Stimulated activated CD4-positive, alpha-beta T cell treated with anti-CD3 and anti-CD28 coated beads, Interleukin-4, amount 100 ng/mL, for 48 hours (primary cell): ENCODE results near the gene PDCD6IP.
"Not testable (repeated sequence)": the region's sequence is repeated elsewhere in the genome, so short reads cannot be mapped to it uniquely, and the experiment has no call there.

Experiments used
- DNase-seq, 2 donors: peaks; one replicate each; pipeline ENCODE4 v3.0.0-alpha.2; 2020; ENCODE audit warnings: low read depth in 2 of 2

PDCD6IP gene

DNA sequence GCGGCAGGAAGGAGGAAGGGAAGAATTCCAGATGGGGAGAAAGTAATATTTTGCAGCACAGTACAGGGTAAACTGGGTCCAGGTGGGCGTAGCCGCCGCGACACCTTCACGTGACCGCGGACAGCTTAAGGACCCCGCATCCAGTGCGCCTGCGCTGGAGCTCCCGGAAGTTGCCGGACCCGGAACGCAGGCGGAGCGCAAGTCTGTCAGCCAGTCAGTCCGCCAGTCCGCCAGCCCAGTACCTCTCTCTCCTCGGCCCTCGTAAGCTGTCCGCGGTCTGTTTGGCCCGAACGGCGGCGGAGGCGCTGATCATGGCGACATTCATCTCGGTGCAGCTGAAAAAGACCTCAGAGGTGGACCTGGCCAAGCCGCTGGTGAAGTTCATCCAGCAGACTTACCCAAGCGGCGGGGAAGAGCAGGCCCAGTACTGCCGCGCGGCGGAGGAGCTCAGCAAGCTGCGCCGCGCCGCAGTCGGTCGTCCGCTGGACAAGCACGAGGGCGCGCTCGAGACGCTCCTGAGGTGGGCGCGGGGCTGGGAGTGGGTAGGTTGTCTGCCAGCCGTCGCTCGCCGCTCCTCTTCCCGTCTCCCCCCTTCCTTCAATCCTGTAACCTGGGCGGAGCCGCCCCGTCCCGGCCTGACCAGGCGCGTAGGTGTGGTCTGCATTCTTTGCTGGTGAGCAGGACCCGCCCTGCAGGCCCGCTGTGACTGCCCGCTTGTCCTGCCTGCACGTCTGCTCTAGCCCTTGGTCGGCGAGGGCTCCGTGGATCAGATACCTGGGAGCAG, at the start of gene PDCD6IP:
Gene PDCD6IP, plus strand, starts transcription at position 213 of the 784 bp plus-strand sequence. Its CDS starts 99 bp downstream, at position 312.
- peak; percentile 85 to 89 for DNase-seq

- DNase-seq = no peak
Measured at GRCh38 chr3:33749546-33750210, 48.8 kb upstream of the PDCD6IP start.

GRCh38 chr3:33750211-33750548, 48.2 kb upstream of the PDCD6IP start:
- DNase-seq = no peak

GRCh38 chr3:33751336-33751735, 47.1 kb upstream of the PDCD6IP start:
- no peak for DNase-seq

DNA sequence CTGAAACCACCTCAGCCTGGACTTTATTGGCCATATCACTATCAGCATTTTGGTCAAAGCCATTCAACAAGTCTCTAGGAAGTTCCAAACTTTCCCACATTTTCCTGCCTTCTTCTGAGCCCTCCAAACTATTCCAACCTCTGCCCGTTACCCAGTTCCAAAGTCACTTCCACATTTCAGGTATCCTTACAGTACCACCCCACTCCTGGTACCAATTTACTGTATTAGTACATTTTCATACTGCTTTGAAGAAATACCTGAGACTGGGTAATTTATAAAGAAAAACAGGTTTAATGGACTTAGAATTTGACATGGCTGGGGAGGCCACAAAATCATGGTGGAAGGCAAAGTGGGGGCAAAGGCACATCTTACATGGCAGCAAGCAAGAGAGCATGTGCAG, 44.0 kb upstream of the PDCD6IP start:
- not testable (repeated sequence) for DNase-seq

DNA sequence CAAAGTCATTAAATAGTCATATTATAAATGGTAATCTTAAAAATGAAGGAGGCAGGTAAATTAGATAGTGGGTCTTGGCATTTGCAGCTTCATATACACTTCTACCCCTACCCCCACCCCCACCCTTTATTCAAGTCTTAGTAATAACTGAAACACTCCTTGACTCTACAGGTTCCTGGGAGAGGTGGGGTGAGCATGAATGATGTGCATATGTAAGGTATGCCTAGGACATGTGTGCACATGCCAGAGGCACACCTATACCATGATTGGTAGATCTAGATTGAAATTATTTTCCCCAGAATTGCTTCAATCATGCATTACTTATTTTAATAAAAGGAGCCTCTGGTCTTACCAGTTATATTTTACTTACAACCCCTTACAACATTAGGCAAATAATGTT, 40.1 kb upstream of the PDCD6IP start:
- DNase-seq = no peak

GRCh38 chr3:33758864-33759263, 39.6 kb upstream of the PDCD6IP start:
- DNase-seq = no peak

- no peak for DNase-seq
Measured at GRCh38 chr3:33768578-33769330, 29.7 kb upstream of the PDCD6IP start.

GRCh38 chr3:33773637-33774036, 24.8 kb upstream of the PDCD6IP start:
- no peak for DNase-seq

DNA sequence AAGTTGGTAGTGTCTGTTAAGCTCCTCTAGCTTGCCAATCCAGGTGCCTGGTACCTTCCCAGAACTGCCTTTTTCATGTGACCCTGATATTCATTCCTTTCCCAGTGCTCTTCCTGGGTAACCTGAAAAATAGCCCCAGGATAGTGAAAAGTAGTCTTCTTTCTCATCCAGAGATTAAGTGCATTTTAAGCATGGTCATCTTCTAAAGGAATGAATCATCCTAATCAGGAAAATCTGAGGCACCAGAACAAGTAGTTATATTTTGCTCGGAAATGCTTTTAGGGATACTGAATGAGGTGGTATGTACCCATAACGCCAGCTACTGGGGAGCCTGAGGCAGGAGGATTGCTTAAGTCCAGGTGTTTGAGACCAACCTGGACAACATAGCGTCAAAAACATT, 23.1 kb upstream of the PDCD6IP start:
- no peak for DNase-seq

- no peak for DNase-seq
Measured at GRCh38 chr3:33777996-33778395, 20.4 kb upstream of the PDCD6IP start.

DNA sequence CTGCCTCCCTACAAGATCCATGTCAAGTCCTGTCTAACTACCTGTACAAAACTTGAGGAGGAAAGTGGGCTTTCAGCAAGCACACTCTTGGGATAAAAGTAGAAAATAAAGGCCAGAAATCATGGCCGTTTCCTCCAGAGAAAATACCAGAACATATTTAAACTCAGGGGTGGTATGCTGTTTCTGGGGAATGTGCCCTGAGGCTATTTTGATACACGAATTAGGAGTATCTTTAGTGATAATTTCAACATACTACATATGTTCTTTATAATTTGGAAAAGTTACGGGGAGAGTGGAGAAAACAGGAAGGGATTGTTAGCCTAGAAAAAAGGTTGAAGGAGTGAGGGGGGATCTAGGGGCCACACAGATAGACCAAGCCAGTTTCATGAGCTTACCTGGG, 18.7 kb upstream of the PDCD6IP start:
- DNase-seq = no peak

- not testable (repeated sequence) for DNase-seq
Measured at GRCh38 chr3:33781413-33781812, 17.0 kb upstream of the PDCD6IP start.

GRCh38 chr3:33786565-33787327, 11.7 kb upstream of the PDCD6IP start:
- no peak for DNase-seq

DNA sequence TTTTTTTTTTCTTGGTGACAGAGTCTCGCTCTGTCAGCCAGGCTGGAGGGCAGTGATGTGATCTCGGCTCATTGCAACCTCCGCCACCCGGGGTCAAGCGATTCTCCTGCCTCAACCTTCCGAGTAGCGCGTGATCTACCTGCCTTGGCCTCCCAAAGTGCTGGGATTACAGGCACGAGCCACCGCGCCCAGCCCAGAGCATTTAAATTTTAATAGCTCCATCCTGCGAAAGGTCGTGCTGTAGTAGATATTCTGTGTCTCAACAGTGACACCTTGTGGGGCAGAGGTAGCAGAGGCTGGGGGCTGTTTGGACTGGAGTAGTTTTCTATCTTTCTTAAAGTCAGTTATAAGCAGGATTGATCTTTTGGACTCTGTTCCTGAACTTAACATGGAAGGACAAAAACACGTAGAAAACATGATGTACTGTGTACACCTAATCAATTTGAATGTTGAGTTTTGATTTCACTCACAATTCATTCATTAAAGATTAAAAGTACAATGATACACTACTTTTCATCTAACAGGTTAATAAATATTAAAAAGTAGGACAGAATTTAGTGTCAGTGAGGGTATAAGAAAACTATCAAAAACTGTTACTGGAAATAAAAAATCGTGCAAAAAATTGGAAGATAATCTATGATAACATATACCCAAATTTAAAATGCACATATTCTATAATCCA, 11.0 kb upstream of the PDCD6IP start:
- DNase-seq = peak; percentile 20 to 28

DNA sequence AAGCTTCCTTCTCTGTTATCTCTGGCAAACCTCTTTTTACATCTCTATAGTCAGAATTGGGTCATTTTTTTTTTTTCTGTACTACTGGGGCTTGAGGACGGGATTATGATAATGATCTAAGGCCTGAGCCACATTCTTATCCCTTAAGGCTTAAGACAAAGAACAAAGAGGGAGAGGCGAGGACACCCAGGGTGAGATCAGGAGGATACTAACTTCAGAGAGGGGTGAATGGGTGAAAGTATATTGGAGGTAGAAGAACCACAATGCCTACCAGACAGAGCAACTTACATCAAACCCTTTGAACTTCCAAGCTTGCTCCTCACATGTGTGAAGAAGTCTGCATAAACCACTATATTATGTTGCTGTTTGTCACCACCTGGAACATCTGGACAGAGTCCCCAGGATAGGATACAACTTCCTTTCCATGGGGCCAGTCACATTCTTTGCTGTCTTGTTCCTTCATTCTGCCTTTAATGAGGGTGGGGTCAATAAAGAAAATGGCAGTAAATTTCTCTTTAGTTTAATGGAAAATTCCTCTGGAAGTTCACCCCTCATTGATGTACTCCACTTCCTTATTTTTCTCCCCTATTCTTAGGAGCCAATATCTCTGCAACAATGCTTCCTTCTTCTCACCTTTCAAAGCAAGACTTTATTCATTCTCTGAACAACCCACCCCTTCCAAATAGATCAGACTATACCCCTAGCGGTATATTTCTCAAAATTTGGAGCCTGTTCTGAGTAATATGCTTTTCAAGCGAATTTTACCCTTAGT, 9.1 kb upstream of the PDCD6IP start:
- DNase-seq = no peak

- no peak for DNase-seq
Measured at GRCh38 chr3:33790091-33790490, 8.3 kb upstream of the PDCD6IP start.

DNA sequence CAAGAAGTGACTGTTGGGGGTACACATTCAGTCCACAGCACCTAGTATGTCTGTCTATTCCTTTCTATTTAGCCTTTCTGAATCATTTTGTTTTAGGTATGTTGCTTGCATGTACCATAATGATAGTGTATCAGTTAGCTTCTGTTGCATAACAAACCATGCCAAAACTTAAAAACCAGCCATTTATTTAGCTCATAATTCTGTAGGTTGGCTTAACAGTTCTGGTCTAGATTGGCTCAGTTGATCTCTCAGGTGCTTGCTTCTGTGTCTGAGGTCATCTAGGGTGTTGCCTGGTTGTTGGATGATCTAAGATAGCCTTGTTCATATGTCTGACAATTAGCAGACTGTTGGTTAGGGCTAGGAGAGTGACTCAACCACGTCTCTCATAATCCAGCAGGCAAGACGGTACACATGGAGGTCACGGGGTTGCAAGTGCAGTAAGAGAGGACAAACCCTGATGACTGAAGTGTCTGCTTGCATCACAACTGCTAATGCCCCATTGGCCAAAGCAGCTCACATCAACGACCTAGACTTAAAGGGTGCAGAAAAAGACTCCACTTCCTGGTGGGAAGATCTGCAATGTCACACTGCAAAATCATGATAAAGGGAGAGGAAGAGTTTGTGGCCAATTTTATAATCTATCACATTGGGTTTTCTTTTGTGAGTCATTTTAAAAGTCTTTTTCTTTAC, 6.8 kb upstream of the PDCD6IP start:
- no peak for DNase-seq

- no peak for DNase-seq
Measured at GRCh38 chr3:33792167-33792892, 6.1 kb upstream of the PDCD6IP start.
